Ishikawa (cell line): ENCODE measurements around the gene HAPLN3.

Experiments used
- CEBPB ChIP-seq: IDR thresholded peaks from 2 replicates; pipeline ENCODE4 v1.6.1; 2012
- CREB1 ChIP-seq: IDR thresholded peaks from 2 replicates; pipeline ENCODE4 v1.6.1; 2012; ENCODE audit warnings: low read depth
- EGR1 ChIP-seq: IDR thresholded peaks from 2 replicates; pipeline ENCODE4 v1.6.1; 2012
- EP300 ChIP-seq: IDR thresholded peaks from 2 replicates; pipeline ENCODE4 v1.6.1; 2012; ENCODE audit warnings: borderline replicate concordance
- NFIC ChIP-seq: IDR thresholded peaks from 2 replicates; pipeline ENCODE4 v1.6.1; 2012
- RAD21 ChIP-seq: IDR thresholded peaks from 2 replicates; pipeline ENCODE4 v1.6.1; 2012; ENCODE audit warnings: low read depth
- TAF1 ChIP-seq: IDR thresholded peaks from 2 replicates; pipeline ENCODE4 v1.6.1; 2012; ENCODE audit warnings: low read depth, mild to moderate bottlenecking
- TCF12 ChIP-seq: IDR thresholded peaks from 2 replicates; pipeline ENCODE4 v1.6.1; 2012; ENCODE audit warnings: low read depth
- TEAD4 ChIP-seq: IDR thresholded peaks from 2 replicates; pipeline ENCODE4 v1.6.1; 2012
- YY1 ChIP-seq: IDR thresholded peaks from 2 replicates; pipeline ENCODE4 v1.6.1; 2012; ENCODE audit warnings: low read depth
- ZBTB7A ChIP-seq: IDR thresholded peaks from 2 replicates; pipeline ENCODE4 v1.6.1; 2012; ENCODE audit warnings: low read depth
- TF ChIP-seq, protein P1 (sequence below): IDR thresholded peaks from 2 replicates; pipeline ENCODE4 v1.6.1; 2012

DNA sequence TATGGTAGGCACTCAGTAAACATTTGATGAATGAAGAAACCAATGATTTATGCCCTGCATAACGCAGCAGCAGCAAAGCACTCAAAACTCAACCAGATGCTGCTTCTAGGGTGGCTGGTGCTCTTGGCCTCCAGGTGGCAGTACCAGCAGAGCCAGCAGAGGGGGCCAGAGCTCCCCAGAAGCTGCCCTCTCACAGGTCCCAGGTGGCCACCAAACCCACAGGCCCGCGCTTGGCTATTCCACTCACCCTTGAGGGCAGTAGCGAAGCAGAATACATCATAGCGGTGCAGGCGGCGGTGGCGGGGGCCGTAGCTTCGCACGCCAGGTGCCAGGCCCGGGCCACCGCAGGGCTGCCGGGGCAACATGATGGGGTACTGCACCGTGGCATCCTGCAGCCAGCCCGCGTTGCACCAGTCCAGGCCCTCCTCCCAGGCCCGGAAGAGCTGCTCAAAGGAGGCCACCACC, 16.6 kb downstream of the HAPLN3 start:
- TF ChIP-seq EP300 (no peak), TCF12 (no peak), CEBPB (no peak), EGR1 (no peak), TAF1 (no peak), ZBTB7A (no peak), YY1 (no peak), TEAD4 (no peak), NFIC (no peak), RAD21 (peak; percentile 73), CREB1 (no peak)
- TF ChIP-seq, protein P1, sequence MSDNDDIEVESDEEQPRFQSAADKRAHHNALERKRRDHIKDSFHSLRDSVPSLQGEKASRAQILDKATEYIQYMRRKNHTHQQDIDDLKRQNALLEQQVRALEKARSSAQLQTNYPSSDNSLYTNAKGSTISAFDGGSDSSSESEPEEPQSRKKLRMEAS, result no peak
